Tibial nerve (tissue), 4 donors: ENCODE data around the gene FAHD2A. TPM values are rescaled to one million over a fixed set of nuclear protein-coding genes. Genes with fewer than 3 reads are reported as not detected.

Experiments used
- DNase-seq, 2 donors: peaks; one replicate each; pipeline ENCODE4 v3.0.0-alpha.2; 2019; ENCODE audit warnings: low spot score in 2 of 2
- H3K27ac ChIP-seq, 4 donors: fragments of 200-600 bp; sonication (generic) in 3 of 4; one replicate each; pipeline ENCODE4 v1.5.1; 2017 to 2019; ENCODE audit warnings: mild to moderate bottlenecking in 1 of 4
- H3K27me3 ChIP-seq, 2 donors: fragments of 200-600 bp; sonication (generic) in 1 of 2; one replicate each; pipeline versions ENCODE4 v1.5.1 to v1.6.0; 2017 to 2019
- H3K36me3 ChIP-seq, 3 donors: fragments of 200-600 bp; sonication (generic); one replicate each; pipeline ENCODE4 v1.5.1; 2018 to 2019
- H3K4me1 ChIP-seq, 4 donors: fragments of 200-600 bp; sonication (generic) in 3 of 4; one replicate each; pipeline ENCODE4 v1.5.1; 2017 to 2019
- H3K4me3 ChIP-seq, 4 donors: fragments of 200-600 bp; sonication (generic) in 3 of 4; one replicate each; pipeline ENCODE4 v1.5.1; 2017 to 2019; ENCODE audit warnings: mild to moderate bottlenecking in 1 of 4, moderate library complexity in 1 of 4
- H3K9me3 ChIP-seq, 4 donors: fragments of 200-600 bp; sonication (generic) in 3 of 4; one replicate each; pipeline ENCODE4 v1.5.1; 2017 to 2019
- EP300 ChIP-seq, 2 donors: sonication (generic); formaldehyde crosslinking; IDR thresholded peaks; one replicate each; pipeline ENCODE4 v1.6.1; 2017; ENCODE audit warnings: antibody characterized with exemption in 2 of 2, mild to moderate bottlenecking in 1 of 2
- POLR2A ChIP-seq, 2 donors: fragments of 450-650 bp; IDR thresholded peaks; one replicate each; pipeline ENCODE4 v1.6.1; 2017; ENCODE audit warnings: antibody characterized with exemption in 2 of 2, mild to moderate bottlenecking in 2 of 2, moderate library complexity in 2 of 2
- WGBS, 2 donors: methylation state at CpG; one replicate each; pipeline ENCODE4 v1.1.5; 2018; 5-methylcytosine and 5-hydroxymethylcytosine counted together
- total RNA-seq, 4 donors: library from RNA; depleted of rRNA; stranded (reverse); fragments of >200 nt; gene quantifications; one replicate each; pipeline ENCODE4 v1.1.0, GENCODE V29; 2016
- TF ChIP-seq, protein P1 (sequence below), 5 experiments: fragments of 200-600 bp in 3 of 5; fragments of 450-650 bp in 2 of 5; sonication (generic) in 3 of 5; IDR thresholded peaks; one replicate each; pipeline ENCODE4 v1.5.1; 2016 to 2019; ENCODE audit warnings: antibody characterized with exemption in 5 of 5, mild to moderate bottlenecking in 3 of 5, moderate library complexity in 2 of 5

The FAHD2A gene
- total RNA-seq, 4 donors from 2014 or later: 21.0 to 34.5 (median 24.8) TPM

DNA sequence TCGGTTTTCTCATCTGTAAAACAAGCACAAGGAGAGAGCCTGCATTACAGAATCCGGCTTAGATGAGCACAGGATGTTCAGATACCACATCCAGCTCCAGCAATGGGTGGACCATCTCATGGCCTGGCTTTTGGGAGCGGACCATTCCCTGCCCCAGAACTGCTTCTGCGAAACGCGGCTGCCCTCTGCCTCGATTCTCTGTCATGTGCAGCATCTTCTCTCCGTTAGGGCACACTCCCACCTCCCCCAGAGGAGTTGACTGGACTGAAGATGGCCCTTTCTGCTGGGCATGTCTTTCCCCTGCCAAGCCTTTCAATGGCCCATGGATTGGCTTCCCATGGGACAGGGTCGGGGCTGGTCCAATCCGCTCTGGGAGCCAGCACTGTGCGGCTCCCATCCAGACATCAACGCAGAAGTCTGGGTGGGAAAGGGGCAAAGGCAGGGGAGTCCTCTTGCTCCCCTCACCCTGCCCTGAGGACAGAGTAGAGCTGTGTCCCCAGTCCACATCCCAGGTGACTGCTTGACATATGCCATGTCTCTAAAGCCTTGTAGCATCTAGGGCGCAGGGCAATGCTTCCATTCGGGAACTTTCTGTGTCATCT lies 14.3 kb upstream of the FAHD2A start:
- Histone ChIP-seq H3K27me3 (no peaks in the 10 kb centered on the region), H3K36me3 (no peaks in the 10 kb centered on the region), H3K27ac (no peak overlapping the region), H3K4me3 (no peak overlapping the region), H3K4me1 (peaks cover 0 to 40% (median 13%) of the 10 kb centered on the region in 4 donors), H3K9me3 (no peaks in the 10 kb centered on the region)
- TF ChIP-seq, protein P1, sequence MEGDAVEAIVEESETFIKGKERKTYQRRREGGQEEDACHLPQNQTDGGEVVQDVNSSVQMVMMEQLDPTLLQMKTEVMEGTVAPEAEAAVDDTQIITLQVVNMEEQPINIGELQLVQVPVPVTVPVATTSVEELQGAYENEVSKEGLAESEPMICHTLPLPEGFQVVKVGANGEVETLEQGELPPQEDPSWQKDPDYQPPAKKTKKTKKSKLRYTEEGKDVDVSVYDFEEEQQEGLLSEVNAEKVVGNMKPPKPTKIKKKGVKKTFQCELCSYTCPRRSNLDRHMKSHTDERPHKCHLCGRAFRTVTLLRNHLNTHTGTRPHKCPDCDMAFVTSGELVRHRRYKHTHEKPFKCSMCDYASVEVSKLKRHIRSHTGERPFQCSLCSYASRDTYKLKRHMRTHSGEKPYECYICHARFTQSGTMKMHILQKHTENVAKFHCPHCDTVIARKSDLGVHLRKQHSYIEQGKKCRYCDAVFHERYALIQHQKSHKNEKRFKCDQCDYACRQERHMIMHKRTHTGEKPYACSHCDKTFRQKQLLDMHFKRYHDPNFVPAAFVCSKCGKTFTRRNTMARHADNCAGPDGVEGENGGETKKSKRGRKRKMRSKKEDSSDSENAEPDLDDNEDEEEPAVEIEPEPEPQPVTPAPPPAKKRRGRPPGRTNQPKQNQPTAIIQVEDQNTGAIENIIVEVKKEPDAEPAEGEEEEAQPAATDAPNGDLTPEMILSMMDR (IDR thresholded peaks at IDR 0.05): no peak
- TF ChIP-seq POLR2A (IDR thresholded peaks at IDR 0.05): no peak
- 88 to 91% methylated on average over 10 to 14 of the region's 14 CpGs for WGBS, 2 donors
- DNase-seq: no peak

DNA sequence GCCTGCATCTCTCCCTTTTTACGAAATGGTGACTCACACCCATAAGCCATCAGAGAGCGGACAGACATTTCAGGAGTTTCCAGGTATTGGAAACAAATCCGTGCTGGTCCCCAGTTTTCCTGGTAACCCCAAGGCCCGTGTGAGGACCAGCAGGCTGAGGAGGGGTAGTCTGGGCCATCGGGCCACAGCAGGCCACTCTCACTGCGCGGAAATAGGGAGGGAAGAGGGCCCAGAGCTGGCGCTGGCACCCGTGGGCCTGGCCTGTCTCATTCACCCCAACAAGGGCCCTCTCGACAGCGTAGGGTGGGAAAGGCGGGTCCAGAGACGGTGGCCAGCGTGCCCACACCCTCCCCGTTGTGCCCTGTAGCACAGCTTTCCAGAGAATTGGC lies 13.7 kb upstream of the FAHD2A start:
- Histone ChIP-seq H3K36me3 (no peaks in the 10 kb centered on the region), H3K27me3 (no peaks in the 10 kb centered on the region), H3K4me3 (no peak overlapping the region), H3K9me3 (no peaks in the 10 kb centered on the region), H3K4me1 (peaks cover 0 to 35% (median 10%) of the 10 kb centered on the region in 4 donors), H3K27ac (no peak overlapping the region)
- DNase-seq: no peak
- TF ChIP-seq, protein P1 (IDR thresholded peaks at IDR 0.05): no peak
- no peak for TF ChIP-seq EP300 (IDR thresholded peaks at IDR 0.05)
- no peak for TF ChIP-seq POLR2A (IDR thresholded peaks at IDR 0.05)
- WGBS, 2 donors: 35 to 37% methylated on average over 15 of the region's 15 CpGs

DNA sequence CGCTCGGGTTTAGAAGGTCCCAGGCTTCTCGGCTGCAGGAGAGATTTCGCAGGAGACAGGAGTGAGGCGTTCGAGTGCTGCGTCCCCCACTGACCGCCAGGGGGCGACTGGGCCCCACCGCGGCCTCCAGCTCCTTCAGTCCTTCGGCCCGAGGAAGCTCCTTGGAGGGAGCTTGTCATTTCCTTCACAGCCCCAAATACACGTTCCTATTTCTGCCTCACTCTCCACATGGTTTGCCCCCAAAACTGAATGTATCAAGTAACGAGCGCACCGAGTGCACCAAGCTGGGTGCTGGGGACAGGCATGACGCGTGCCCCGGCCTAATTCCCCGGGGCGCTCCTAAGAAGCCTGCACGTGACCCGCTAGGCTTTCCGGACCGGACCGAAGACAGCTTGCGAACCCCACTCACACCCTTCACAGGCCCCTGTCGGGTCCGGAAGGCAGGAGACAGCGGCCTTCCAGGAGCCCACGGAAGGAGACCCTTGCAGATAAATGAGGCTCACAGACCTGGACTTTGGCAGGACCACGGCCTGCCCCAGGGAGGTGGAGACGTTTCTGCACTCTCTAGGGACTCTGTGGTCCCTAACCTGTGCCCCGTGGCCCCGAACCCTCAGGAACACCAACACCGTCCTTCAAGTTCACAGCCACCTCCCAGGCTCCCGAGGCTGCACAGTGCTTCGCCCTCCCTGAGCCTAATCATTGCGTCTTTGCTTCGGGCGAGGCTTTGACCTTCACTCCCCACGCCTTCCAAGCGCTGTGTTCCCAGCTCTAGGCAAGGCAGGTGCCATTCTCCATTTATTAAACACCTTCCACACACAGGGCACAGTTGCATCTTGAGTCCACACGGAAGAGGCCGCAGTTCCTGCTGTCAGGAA lies 13.0 kb upstream of the FAHD2A start:
- TF ChIP-seq EP300 (IDR thresholded peaks at IDR 0.05): no peak
- TF ChIP-seq, protein P1 (IDR thresholded peaks at IDR 0.05): peak; percentile 74 to 89 (median 81)
- Histone ChIP-seq H3K4me3 (no peak overlapping the region), H3K27ac (peak overlapping the region in 1 of 4 donors; percentile 65), H3K4me1 (peaks cover 0 to 30% (median 9%) of the 10 kb centered on the region in 4 donors), H3K36me3 (no peaks in the 10 kb centered on the region), H3K9me3 (no peaks in the 10 kb centered on the region), H3K27me3 (no peaks in the 10 kb centered on the region)
- peak; percentile 44 to 50 for DNase-seq
- 58 to 70% methylated on average over 34 of the region's 46 CpGs for WGBS, 2 donors

DNA sequence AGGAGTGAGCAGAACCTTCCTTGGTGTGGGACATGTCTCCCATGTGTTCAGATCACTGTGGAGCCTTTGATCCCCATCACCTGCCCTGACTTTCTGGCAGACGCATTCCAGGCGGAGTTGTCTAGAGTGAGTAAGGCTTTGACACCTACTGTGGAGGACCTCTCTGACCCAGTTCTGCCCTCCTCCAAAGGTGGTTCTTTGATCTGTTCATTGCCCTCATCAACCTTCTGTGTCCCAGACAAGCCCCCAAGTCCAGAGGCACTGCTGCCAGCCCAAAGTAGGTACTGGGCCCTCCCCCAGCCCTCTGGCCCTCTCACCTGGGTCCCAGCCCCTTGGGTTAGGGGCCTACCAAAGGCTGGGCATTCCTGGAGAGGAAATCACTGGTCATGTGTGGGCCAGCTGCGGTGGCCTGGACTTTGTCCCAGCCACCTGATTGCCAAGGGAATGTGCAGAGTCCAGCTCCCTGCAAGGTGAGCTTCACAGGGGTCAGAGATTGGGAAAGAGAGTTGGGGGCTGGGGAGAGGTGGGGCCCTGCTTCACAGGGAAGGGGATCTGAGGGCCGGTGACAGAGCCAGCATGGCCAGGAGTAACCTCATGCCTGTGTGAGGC lies 12.1 kb upstream of the FAHD2A start:
- no peaks in the 10 kb centered on the region for H3K9me3 ChIP-seq
- peaks cover 0 to 21% (median 4%) of the 10 kb centered on the region in 4 donors for H3K4me1 ChIP-seq
- peak overlapping the region in 1 of 4 donors; percentile 65 for H3K27ac ChIP-seq
- TF ChIP-seq POLR2A (IDR thresholded peaks at IDR 0.05) (no peak), EP300 (IDR thresholded peaks at IDR 0.05) (no peak)
- TF ChIP-seq, protein P1 (IDR thresholded peaks at IDR 0.05): no peak
- no peak for DNase-seq
- H3K4me3 ChIP-seq: no peak overlapping the region
- WGBS, 2 donors: 91 to 93% methylated on average over 4 of the region's 4 CpGs
- no peaks in the 10 kb centered on the region for H3K36me3 ChIP-seq
- no peaks in the 10 kb centered on the region for H3K27me3 ChIP-seq
